Measurements from ENCODE around the gene PXMP2.

The PXMP2 gene

GRCh38 chr12:132720606-132721345 lies 33.4 kb downstream of the PXMP2 start:
- DNase-seq: no peak

GRCh38 chr12:132723015-132723763 lies 35.8 kb downstream of the PXMP2 start:
- no peak for DNase-seq

GRCh38 chr12:132723764-132724140 lies 36.4 kb downstream of the PXMP2 start:
- no peak for DNase-seq

GRCh38 chr12:132724506-132725241 lies 37.3 kb downstream of the PXMP2 start:
- DNase-seq: no peak

GRCh38 chr12:132726386-132726785 lies 39.0 kb downstream of the PXMP2 start:
- DNase-seq: no peak

GRCh38 chr12:132727091-132727794 lies 39.9 kb downstream of the PXMP2 start:
- no peak for DNase-seq

GRCh38 chr12:132728502-132728901 lies 41.1 kb downstream of the PXMP2 start:
- DNase-seq: no peak

- no peak for DNase-seq
Observed at GRCh38 chr12:132729541-132730320, 42.3 kb downstream of the PXMP2 start.

- no peak for DNase-seq
Observed at GRCh38 chr12:132730353-132730752, 43.0 kb downstream of the PXMP2 start.

GRCh38 chr12:132731574-132731973 lies 44.2 kb downstream of the PXMP2 start:
- no peak for DNase-seq

- DNase-seq: no peak
Observed at GRCh38 chr12:132734206-132734605, 46.8 kb downstream of the PXMP2 start.

- no peak for DNase-seq
Observed at GRCh38 chr12:132735496-132735895, 48.1 kb downstream of the PXMP2 start.

- DNase-seq: no peak
Observed at GRCh38 chr12:132736378-132736777, 49.0 kb downstream of the PXMP2 start.

GRCh38 chr12:132736913-132737312 lies 49.5 kb downstream of the PXMP2 start:
- DNase-seq: no peak

GRCh38 chr12:132739600-132740312 lies 52.4 kb downstream of the PXMP2 start:
- DNase-seq: no peak

- no peak for DNase-seq
Observed at GRCh38 chr12:132740313-132740646, 52.9 kb downstream of the PXMP2 start.

GRCh38 chr12:132740652-132741051 lies 53.3 kb downstream of the PXMP2 start:
- no peak for DNase-seq

GRCh38 chr12:132741620-132742019 lies 54.2 kb downstream of the PXMP2 start:
- DNase-seq: no peak

- no peak for DNase-seq
Observed at GRCh38 chr12:132743831-132744230, 56.4 kb downstream of the PXMP2 start.

GRCh38 chr12:132746613-132747012 lies 59.2 kb downstream of the PXMP2 start:
- no peak for DNase-seq

GRCh38 chr12:132747395-132747794 lies 60.0 kb downstream of the PXMP2 start:
- no peak for DNase-seq
